ENCODE data around the gene IGF1R. TPM values are rescaled to one million over a fixed set of nuclear protein-coding genes. Genes with fewer than 3 reads are reported as not detected.
"Not testable (repeated sequence)": the region's sequence is repeated elsewhere in the genome, so short reads cannot be mapped to it uniquely, and the experiment has no call there.

Gene IGF1R
- total RNA-seq, 2 donors from 2014 or later = 32.1 to 64.1 TPM

DNA sequence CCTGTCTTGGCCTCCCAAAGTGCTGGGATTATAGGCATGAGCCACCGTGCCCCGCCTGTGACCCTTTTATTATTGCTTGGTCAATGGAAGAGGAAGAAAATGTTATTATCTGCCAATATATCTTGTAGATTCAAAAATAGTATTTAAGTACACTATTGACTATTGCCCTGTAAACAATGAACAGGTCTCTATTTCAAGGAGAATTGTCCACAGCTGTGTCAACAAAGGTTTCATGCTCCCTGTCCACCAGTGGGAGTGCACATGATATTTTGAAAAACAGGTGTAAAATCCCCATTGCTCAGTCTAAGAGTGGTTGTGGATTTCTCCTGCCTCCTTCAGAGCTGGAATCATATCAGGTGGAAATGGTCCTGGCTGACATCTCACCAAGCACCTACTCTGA is 36.5 kb upstream of the IGF1R start:
- no peak overlapping the region for H3K27ac ChIP-seq
- H3K27me3 ChIP-seq = no peaks in the 10 kb centered on the region
- H3K9me3 ChIP-seq = no peaks in the 10 kb centered on the region
- no peaks in the 10 kb centered on the region for H3K4me1 ChIP-seq
- H3K4me3 ChIP-seq = no peak overlapping the region
- peak; percentile 53 for DNase-seq (ENCODE audit: low spot score)
- no peaks in the 10 kb centered on the region for H3K36me3 ChIP-seq
- TF ChIP-seq CTCF (IDR thresholded peaks at IDR 0.05) = no peak

DNA sequence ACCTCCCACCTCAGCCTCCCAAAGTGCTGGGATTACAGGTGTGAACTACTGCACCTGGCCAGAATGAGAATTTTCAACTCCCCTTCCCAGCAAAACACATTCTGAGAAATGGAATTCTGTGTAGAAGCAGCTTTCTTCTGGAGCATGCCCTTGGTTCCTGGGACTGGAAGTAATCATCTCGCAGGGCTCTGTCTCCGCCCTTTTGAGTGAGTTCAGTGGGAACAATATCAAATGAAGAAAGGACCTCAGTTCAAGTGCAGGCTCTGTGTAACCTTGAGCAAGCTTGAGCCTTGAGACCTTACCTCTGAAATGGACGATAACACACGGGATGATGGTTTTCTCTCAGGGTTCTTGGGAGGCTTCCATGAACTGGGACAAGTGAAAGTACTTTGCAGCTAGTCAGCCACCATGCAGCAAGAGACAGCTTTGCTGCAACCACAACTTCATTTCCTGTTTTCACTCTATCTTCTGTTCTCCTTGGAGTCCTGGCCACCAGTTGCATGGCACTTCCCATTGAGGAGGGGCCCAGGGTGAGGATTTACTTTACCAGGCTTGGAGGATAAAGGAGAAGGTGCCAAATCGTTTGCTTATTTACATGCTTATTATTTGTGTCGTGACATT is 35.7 kb upstream of the IGF1R start:
- DNase-seq (ENCODE audit: low spot score) = peak; percentile 43

DNA sequence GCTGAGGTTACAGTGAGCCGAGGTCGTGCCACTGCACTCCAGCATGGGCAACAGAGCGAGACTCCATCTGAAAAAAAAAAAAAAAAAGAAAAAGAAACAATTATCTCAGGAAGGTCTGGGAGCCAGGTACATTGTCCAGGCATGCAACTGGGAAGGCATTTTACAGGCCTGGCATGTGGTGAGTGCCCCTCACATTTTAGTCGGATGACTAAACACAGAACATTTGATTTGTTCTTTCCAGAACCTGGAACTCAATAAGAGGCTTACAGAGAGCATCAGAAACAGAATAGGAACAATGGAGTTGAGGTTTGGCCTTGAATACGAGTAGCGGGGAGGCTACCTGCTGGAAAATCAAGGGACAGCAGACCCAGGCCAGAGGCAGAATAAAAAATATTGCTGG is 33.7 kb upstream of the IGF1R start:
- Histone ChIP-seq H3K36me3 (no peaks in the 10 kb centered on the region), H3K4me3 (no peak overlapping the region), H3K9me3 (no peaks in the 10 kb centered on the region), H3K27ac (no peak overlapping the region), H3K4me1 (no peaks in the 10 kb centered on the region), H3K27me3 (no peaks in the 10 kb centered on the region)
- DNase-seq (ENCODE audit: low spot score) = no peak
- no peak for TF ChIP-seq CTCF (IDR thresholded peaks at IDR 0.05)

More for the DNA sequence above, 35.7 kb upstream of the IGF1R start:
- no peaks in the 10 kb centered on the region for H3K27me3 ChIP-seq
- no peaks in the 10 kb centered on the region for H3K9me3 ChIP-seq
- H3K4me1 ChIP-seq = no peaks in the 10 kb centered on the region
- H3K36me3 ChIP-seq = no peaks in the 10 kb centered on the region
- TF ChIP-seq CTCF (IDR thresholded peaks at IDR 0.05) = no peak
- H3K4me3 ChIP-seq = no peak overlapping the region
- no peak overlapping the region for H3K27ac ChIP-seq

- TF ChIP-seq CTCF (IDR thresholded peaks at IDR 0.05) = no peak
- Histone ChIP-seq H3K27me3 (peaks cover 0 to 4% of the 10 kb centered on the region in 2 donors), H3K36me3 (no peaks in the 10 kb centered on the region), H3K27ac (no peak overlapping the region), H3K9me3 (no peaks in the 10 kb centered on the region), H3K4me1 (no peaks in the 10 kb centered on the region), H3K4me3 (no peak overlapping the region)
- DNase-seq (ENCODE audit: low spot score) = peak; percentile 36
These were observed 31.9 kb upstream of the IGF1R start for GRCh38 chr15:98616397-98616796.

- no peak overlapping the region for H3K27ac ChIP-seq
- no peaks in the 10 kb centered on the region for H3K9me3 ChIP-seq
- no peaks in the 10 kb centered on the region for H3K36me3 ChIP-seq
- no peaks in the 10 kb centered on the region for H3K4me1 ChIP-seq
- no peak for TF ChIP-seq CTCF (IDR thresholded peaks at IDR 0.05)
- DNase-seq (ENCODE audit: low spot score) = peak; percentile 2
- H3K4me3 ChIP-seq = no peak overlapping the region
- H3K27me3 ChIP-seq = peaks cover 0 to 4% of the 10 kb centered on the region in 2 donors
These were observed 30.9 kb upstream of the IGF1R start for GRCh38 chr15:98617328-98617980.

- not testable (repeated sequence) for H3K36me3 ChIP-seq, H3K27ac ChIP-seq, H3K4me3 ChIP-seq, H3K27me3 ChIP-seq, H3K4me1 ChIP-seq, H3K9me3 ChIP-seq
- DNase-seq (ENCODE audit: low spot score) = peak; percentile 23
These were observed 29.8 kb upstream of the IGF1R start for GRCh38 chr15:98618576-98618975.

Measured in right atrium auricular region (tissue), 2 donors.